BJ (cell line): ENCODE results near the gene SHISAL2A. TPM values are rescaled to one million over a fixed set of nuclear protein-coding genes. Genes with fewer than 3 reads are reported as not detected.

ENCODE experiments used
- CTCF ChIA-PET: fragments of 350-600 bp; formaldehyde crosslinking; extraction: SDS; loops from one replicate; lab custom pipeline; 2021; ENCODE audit warnings: antibody characterized with exemption, inconsistent platforms; lab: Yijun Ruan, JAX
- POLR2A ChIA-PET: fragments of 300-600 bp; sonication (Branson Sonifier 250); formaldehyde crosslinking; extraction: SDS; loops from one replicate; lab custom pipeline; 2021; ENCODE audit warnings: antibody characterized with exemption; lab: Charles Lee
- DNase-seq: peaks from one replicate; pipeline ENCODE4 v3.0.0-alpha.2; 2011; ENCODE audit warnings: low read depth
- H3K27me3 ChIP-seq: 2 replicates; pipeline ENCODE4 v1.6.0; 2011; ENCODE audit warnings: low read length; ENCODE audit not compliant: control insufficient read depth, insufficient read depth
- H3K36me3 ChIP-seq: 2 replicates; pipeline ENCODE4 v1.5.1; 2011; ENCODE audit warnings: low read length; ENCODE audit not compliant: control insufficient read depth, insufficient read depth
- H3K4me3 ChIP-seq: 2 replicates; pipeline ENCODE4 v1.5.1; 2011; ENCODE audit warnings: low read depth, mild to moderate bottlenecking, control low read depth, low read length
- polyA plus RNA-seq: library from polyadenylated mRNA; depleted of rRNA; stranded (reverse); fragments of >200 nt; gene quantifications from 2 replicates; pipeline ENCODE4 v1.2.3, GENCODE V29; 2011
- TF ChIP-seq, protein P1 (sequence below): IDR thresholded peaks from 2 replicates; pipeline ENCODE4 v1.5.1; 2011; ENCODE audit warnings: low read depth, mild to moderate bottlenecking, control low read depth, inconsistent platforms, low read length, moderate library complexity; ENCODE audit not compliant: insufficient read depth

SHISAL2A gene
- polyA plus RNA-seq, 1 experiment, result not detected

- no peak for DNase-seq
Observed at GRCh38 chr1:52668711-52669110, 35.7 kb downstream of the SHISAL2A start.

GRCh38 chr1:52669696-52670095 is 36.7 kb downstream of the SHISAL2A start:
- ChIA-PET CTCF (interaction anchor here (1.1 kb wide), 1 partner anchor 113 kb away, joined by 4 read pairs; no protein-coding TSS in a partner anchor), POLR2A (no interaction called here)
- DNase-seq, result no peak
- Histone ChIP-seq H3K4me3 (no peak overlapping the region), H3K27me3 (no peaks in the 10 kb centered on the region), H3K36me3 (no peaks in the 10 kb centered on the region)
- TF ChIP-seq, protein P1, sequence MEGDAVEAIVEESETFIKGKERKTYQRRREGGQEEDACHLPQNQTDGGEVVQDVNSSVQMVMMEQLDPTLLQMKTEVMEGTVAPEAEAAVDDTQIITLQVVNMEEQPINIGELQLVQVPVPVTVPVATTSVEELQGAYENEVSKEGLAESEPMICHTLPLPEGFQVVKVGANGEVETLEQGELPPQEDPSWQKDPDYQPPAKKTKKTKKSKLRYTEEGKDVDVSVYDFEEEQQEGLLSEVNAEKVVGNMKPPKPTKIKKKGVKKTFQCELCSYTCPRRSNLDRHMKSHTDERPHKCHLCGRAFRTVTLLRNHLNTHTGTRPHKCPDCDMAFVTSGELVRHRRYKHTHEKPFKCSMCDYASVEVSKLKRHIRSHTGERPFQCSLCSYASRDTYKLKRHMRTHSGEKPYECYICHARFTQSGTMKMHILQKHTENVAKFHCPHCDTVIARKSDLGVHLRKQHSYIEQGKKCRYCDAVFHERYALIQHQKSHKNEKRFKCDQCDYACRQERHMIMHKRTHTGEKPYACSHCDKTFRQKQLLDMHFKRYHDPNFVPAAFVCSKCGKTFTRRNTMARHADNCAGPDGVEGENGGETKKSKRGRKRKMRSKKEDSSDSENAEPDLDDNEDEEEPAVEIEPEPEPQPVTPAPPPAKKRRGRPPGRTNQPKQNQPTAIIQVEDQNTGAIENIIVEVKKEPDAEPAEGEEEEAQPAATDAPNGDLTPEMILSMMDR, result no peak

More at GRCh38 chr1:52668711-52669110, 35.7 kb downstream of the SHISAL2A start:
- Histone ChIP-seq H3K4me3 (no peak overlapping the region), H3K27me3 (no peaks in the 10 kb centered on the region), H3K36me3 (no peaks in the 10 kb centered on the region)
- TF ChIP-seq, protein P1, result no peak
- ChIA-PET CTCF (interaction anchor here (0.9 to 1.1 kb wide), 2 partner anchors 18 to 112 kb away, joined by 4 read pairs; no protein-coding TSS in a partner anchor), POLR2A (interaction anchor here (0.6 kb wide), 2 partner anchors 21 to 212 kb away, joined by 4 to 11 read pairs; no protein-coding TSS in a partner anchor)

DNA sequence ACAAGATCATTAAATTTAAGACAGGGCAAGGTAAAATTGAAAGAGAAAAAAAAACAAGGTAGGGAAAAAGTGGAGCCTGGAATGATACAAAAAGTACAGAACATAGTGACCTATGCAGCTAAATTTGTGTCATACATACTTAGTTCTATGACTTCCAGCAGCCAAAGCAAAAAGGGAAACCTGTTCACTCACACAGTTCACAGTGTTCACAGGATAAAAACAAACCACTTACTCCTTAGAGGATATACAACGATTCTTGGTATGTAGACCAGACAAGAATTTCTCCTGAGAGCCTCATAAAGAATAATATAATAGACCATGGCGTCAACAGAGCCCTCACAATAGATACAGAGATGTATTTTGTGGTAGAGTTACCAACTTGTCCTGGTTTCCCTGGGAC is 37.6 kb downstream of the SHISAL2A start:
- CTCF ChIA-PET, result no interaction called here
- no peak for DNase-seq
- Histone ChIP-seq H3K4me3 (no peak overlapping the region), H3K27me3 (no peaks in the 10 kb centered on the region), H3K36me3 (no peaks in the 10 kb centered on the region)
- POLR2A ChIA-PET, result no interaction called here
- TF ChIP-seq, protein P1, result no peak

- CTCF ChIA-PET, result interaction anchor here (1.5 to 3.9 kb wide), 2 partner anchors 13 kb away, joined by 4 to 14 read pairs; no protein-coding TSS in a partner anchor
- no peak for DNase-seq
- Histone ChIP-seq H3K36me3 (no peaks in the 10 kb centered on the region), H3K4me3 (no peak overlapping the region), H3K27me3 (no peaks in the 10 kb centered on the region)
- TF ChIP-seq, protein P1, result no peak
- POLR2A ChIA-PET, result no interaction called here
Observed at GRCh38 chr1:52672946-52673345, 40.0 kb downstream of the SHISAL2A start.

- TF ChIP-seq, protein P1, result no peak
- no peaks in the 10 kb centered on the region for H3K27me3 ChIP-seq
- ChIA-PET CTCF (interaction anchor here (3.9 kb wide), 1 partner anchor 12 kb away, joined by 14 read pairs; no protein-coding TSS in a partner anchor), POLR2A (no interaction called here)
- H3K36me3 ChIP-seq, result no peaks in the 10 kb centered on the region
- no peak overlapping the region for H3K4me3 ChIP-seq
- DNase-seq, result no peak
Observed at GRCh38 chr1:52673513-52673912, 40.5 kb downstream of the SHISAL2A start.
